Neural progenitor cell (in vitro differentiated cells): Measurements from ENCODE around the gene NDOR1.

Source experiments
- CTCF ChIP-seq: fragments of 200-600 bp; sonication (generic); IDR thresholded peaks from 2 replicates; pipeline ENCODE4 v1.5.1; 2017; ENCODE audit warnings: antibody characterized with exemption, mild to moderate bottlenecking
- EZH2phosphoT487 ChIP-seq: fragments of 200-600 bp; sonication (generic); IDR thresholded peaks from 2 replicates; pipeline ENCODE4 v1.6.1; 2017; ENCODE audit warnings: antibody characterized with exemption

- TF ChIP-seq CTCF: no peak
- no peak for TF ChIP-seq EZH2phosphoT487
Measured at GRCh38 chr9:137252555-137253506, 47.3 kb downstream of the NDOR1 start.
